HG03135 (cell line): ENCODE results near the gene HLA-F.

Source experiments
- ATAC-seq: cut with Tn5 transposase; IDR thresholded peaks from one replicate; pipeline ENCODE4 v1.9.1; 2021; ENCODE audit warnings: mild to moderate bottlenecking, moderate library complexity; ENCODE audit not compliant: unreplicated experiment

The HLA-F gene

GRCh38 chr6:29759457-29759856 is 36.2 kb downstream of the HLA-F start:
- ATAC-seq, result no peak

GRCh38 chr6:29760328-29760727 is 37.1 kb downstream of the HLA-F start:
- ATAC-seq, result no peak

- ATAC-seq, result no peak
Observed at GRCh38 chr6:29762051-29762450, 38.8 kb downstream of the HLA-F start.

GRCh38 chr6:29762781-29763214 is 39.6 kb downstream of the HLA-F start:
- ATAC-seq, result no peak

GRCh38 chr6:29763491-29764289 is 40.5 kb downstream of the HLA-F start:
- ATAC-seq, result no peak

GRCh38 chr6:29764422-29765196 is 41.4 kb downstream of the HLA-F start:
- ATAC-seq, result no peak

GRCh38 chr6:29769336-29769735 is 46.1 kb downstream of the HLA-F start:
- no peak for ATAC-seq

- no peak for ATAC-seq
Observed at GRCh38 chr6:29770306-29770705, 47.1 kb downstream of the HLA-F start.

GRCh38 chr6:29776684-29777083 is 53.5 kb downstream of the HLA-F start:
- ATAC-seq, result no peak
